B cell (primary cell): Measurements from ENCODE around the gene RAD51B. TPM values are rescaled to one million over a fixed set of nuclear protein-coding genes. Genes with fewer than 3 reads are reported as not detected.

Experiments
- ATAC-seq: fragments of 200-7000 bp; cut with Tn5 transposase; one replicate; pipeline ENCODE4 v1.10.0; 2021; ENCODE audit warnings: low read depth, mild to moderate bottlenecking, moderate number of reproducible peaks, moderate library complexity
- CTCF ChIA-PET: fragments of 350-600 bp; sonication (Branson Sonifier 250); formaldehyde crosslinking; loops from one replicate; lab custom pipeline; 2021; ENCODE audit warnings: antibody characterized with exemption, inconsistent platforms; lab: Charles Lee
- POLR2A ChIA-PET: fragments of 350-600 bp; sonication (Branson Sonifier 250); formaldehyde crosslinking; loops from one replicate; lab custom pipeline; 2021; ENCODE audit warnings: antibody characterized with exemption; lab: Charles Lee
- DNase-seq: peaks from one replicate; pipeline ENCODE4 v3.0.0; 2013
- H2AFZ ChIP-seq: 2 replicates; pipeline ENCODE4 v1.6.1; 2012; ENCODE audit warnings: mild to moderate bottlenecking, low read depth, low read length; ENCODE audit not compliant: insufficient read depth, poor library complexity, severe bottlenecking
- H3K27ac ChIP-seq, 2 donors: 1 replicate in 1 of 2; 2 replicates in 1 of 2; pipeline ENCODE4 v1.5.1; 2012 to 2013; ENCODE audit warnings: low read length in 2 of 2, mild to moderate bottlenecking in 2 of 2, moderate library complexity in 1 of 2
- H3K27me3 ChIP-seq, 4 experiments: fragments of 200-600 bp in 1 of 4; sonication (generic) in 1 of 4; replicated peaks in 1 of 4; 1 replicate in 2 of 4; 2 replicates in 2 of 4; pipeline versions ENCODE4 v1.6.1 to v1.7.0; 2013 to 2016; ENCODE audit warnings: low read length in 3 of 4, mild to moderate bottlenecking in 2 of 4, mixed read lengths in 1 of 4, moderate library complexity in 1 of 4; ENCODE audit not compliant: insufficient read depth in 4 of 4, control insufficient read depth in 3 of 4; ENCODE audit errors: control extremely low read depth in 1 of 4
- H3K36me3 ChIP-seq, 2 experiments: replicated peaks in 1 of 2; 1 replicate in 1 of 2; 2 replicates in 1 of 2; pipeline versions ENCODE4 v1.6.1 to v1.7.1; 2013; ENCODE audit warnings: low read length in 1 of 2; ENCODE audit not compliant: insufficient read depth in 2 of 2, control insufficient read depth in 1 of 2; ENCODE audit errors: control extremely low read depth in 1 of 2, extremely low read depth in 1 of 2
- H3K4me1 ChIP-seq, 2 donors: fragments of 200-600 bp in 1 of 2; sonication (generic) in 1 of 2; 1 replicate in 1 of 2; 2 replicates in 1 of 2; pipeline versions ENCODE4 v1.5.1 to v1.6.1; 2013 to 2017; ENCODE audit warnings: low read length in 2 of 2; ENCODE audit not compliant: control insufficient read depth in 2 of 2, insufficient read depth in 2 of 2
- H3K4me2 ChIP-seq: replicated peaks from 2 replicates; pipeline ENCODE3; 2012; ENCODE audit warnings: mild to moderate bottlenecking, low read depth, low read length; ENCODE audit not compliant: poor library complexity, severe bottlenecking
- H3K4me3 ChIP-seq, 5 experiments: fragments of 200-600 bp in 1 of 5; sonication (generic) in 1 of 5; 1 replicate in 3 of 5; 2 replicates in 2 of 5; pipeline versions ENCODE4 v1.5.1 to v1.7.0; 2011 to 2016; ENCODE audit warnings: low read length in 4 of 5, mild to moderate bottlenecking in 4 of 5, low read depth in 2 of 5, control low read depth in 1 of 5, moderate library complexity in 1 of 5; ENCODE audit not compliant: insufficient read depth in 1 of 5; ENCODE audit errors: control extremely low read depth in 1 of 5, extremely low read depth in 1 of 5
- H3K79me2 ChIP-seq: fragments of 200-600 bp; sonication (generic); one replicate; pipeline ENCODE4 v1.6.0; 2016; ENCODE audit warnings: low read length; ENCODE audit not compliant: control insufficient read depth, insufficient read depth
- H3K9ac ChIP-seq: fragments of 200-600 bp; sonication (generic); 2 replicates; pipeline ENCODE4 v1.6.1; 2017; ENCODE audit warnings: mild to moderate bottlenecking, low read length, moderate library complexity
- H3K9me3 ChIP-seq, 3 donors: one replicate each; pipeline versions ENCODE4 v1.6.1 to v1.7.1; 2013; ENCODE audit warnings: low read length in 2 of 3; ENCODE audit not compliant: control insufficient read depth in 2 of 3, insufficient read depth in 1 of 3; ENCODE audit errors: control extremely low read depth in 1 of 3
- H4K20me1 ChIP-seq: 2 replicates; pipeline ENCODE4 v1.6.0; 2012; ENCODE audit warnings: mild to moderate bottlenecking, low read length; ENCODE audit not compliant: insufficient read depth, control insufficient read depth, poor library complexity, severe bottlenecking
- H3K27ac Mint-ChIP-seq: one replicate; pipeline ENCODE4 v1.8.0; 2021; ENCODE audit warnings: mixed read lengths
- H3K27me3 Mint-ChIP-seq: one replicate; pipeline ENCODE4 v1.8.0; 2021; ENCODE audit warnings: mixed read lengths
- H3K4me1 Mint-ChIP-seq: one replicate; pipeline ENCODE4 v1.8.0; 2021; ENCODE audit warnings: mixed read lengths
- H3K4me3 Mint-ChIP-seq: one replicate; pipeline ENCODE4 v1.8.0; 2021; ENCODE audit warnings: mixed read lengths
- H3K9me3 Mint-ChIP-seq: one replicate; pipeline ENCODE4 v1.8.0; 2022; ENCODE audit warnings: mixed read lengths; ENCODE audit not compliant: insufficient read depth
- EZH2 ChIP-seq: IDR thresholded peaks from 2 replicates; pipeline ENCODE4 v1.6.1; 2012; ENCODE audit warnings: borderline replicate concordance, low read depth, mild to moderate bottlenecking, moderate library complexity, low read length; ENCODE audit not compliant: insufficient read depth, poor library complexity, severe bottlenecking
- WGBS: methylation state at CpG from one replicate; pipeline ENCODE4 v1.1.5; 2013; ENCODE audit warnings: missing lambda C conversion rate; ENCODE audit not compliant: insufficient coverage; 5-methylcytosine and 5-hydroxymethylcytosine counted together
- intact Hi-C: fragments of 100-400 bp; cut with micrococcal nuclease; formaldehyde crosslinking; loops from one replicate; pipeline ENCODE4 v1.10.0; 2022
- polyA plus RNA-seq: library from polyadenylated mRNA; depleted of rRNA; stranded (reverse); fragments of >200 nt; gene quantifications from 2 replicates; pipeline ENCODE4 v1.2.3, GENCODE V29; 2012
- total RNA-seq, 2 donors: library from RNA; stranded (reverse); fragments of 120-200 nt in 1 of 2; gene quantifications; 1 replicate in 1 of 2; 2 replicates in 1 of 2; pipeline versions ENCODE4 v1.2.3 to v1.2.4, GENCODE V29; 2013 to 2022
- TF ChIP-seq, protein P1 (sequence below): fragments of 200-600 bp; IDR thresholded peaks from one replicate; pipeline ENCODE4 v1.8.0; 2022; ENCODE audit warnings: antibody characterized with exemption, mild to moderate bottlenecking

Gene RAD51B
- total and polyA plus RNA-seq, 2 donors (not counting 1 experiment from before 2014, with no cell fraction given) = 6.5 to 60.6 TPM

DNA sequence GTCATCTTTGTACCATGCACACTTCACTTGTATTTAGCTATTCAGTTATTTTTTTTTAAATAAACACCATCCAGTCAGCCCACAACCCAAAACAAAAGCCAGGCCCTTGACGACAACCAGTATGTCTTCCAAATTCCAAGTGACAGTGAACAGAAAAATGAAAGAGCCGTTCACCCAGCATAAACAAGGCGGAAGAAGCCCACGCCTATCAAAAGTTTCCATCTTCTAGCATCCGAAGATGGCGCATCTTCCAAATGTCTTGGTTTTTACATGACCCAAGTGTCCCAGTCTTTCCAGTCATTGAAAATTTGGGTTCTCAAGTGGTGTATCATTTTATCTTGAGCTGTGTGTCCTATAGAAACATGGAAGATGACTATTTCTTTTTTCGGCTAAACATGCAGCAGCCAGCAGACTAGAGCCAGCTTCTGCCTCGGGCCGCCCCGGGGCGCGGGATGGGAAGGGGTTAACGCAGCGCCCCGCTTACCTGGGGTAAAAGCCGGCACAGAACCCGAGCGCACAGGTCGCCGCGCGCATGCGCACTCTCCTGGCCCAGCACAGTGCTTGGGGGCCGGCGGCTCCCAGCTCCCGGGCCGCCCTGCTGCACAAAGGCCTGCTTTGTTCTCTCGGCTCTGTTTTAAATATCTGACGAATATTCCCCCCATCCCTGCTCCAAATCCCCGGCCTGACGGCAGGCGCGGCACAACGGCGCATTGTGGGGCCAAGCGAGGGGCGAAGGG is 808.5 kb downstream of the RAD51B start:
- Histone ChIP-seq H4K20me1 (no peaks in the 10 kb centered on the region), H3K27me3 (no peaks in the 10 kb centered on the region), H2AFZ (peak overlapping the region; percentile 77), H3K9ac (peak overlapping the region; percentile 63), H3K36me3 (no peaks in the 10 kb centered on the region), H3K79me2 (no peaks in the 10 kb centered on the region), H3K4me1 (peaks cover 14 to 29% of the 10 kb centered on the region in 2 donors), H3K9me3 (peaks cover 0 to 6% (median 0%) of the 10 kb centered on the region in 3 donors), H3K4me3 (peak overlapping the region; percentile 38 to 63 (median 44)), H3K4me2 (peak overlapping the region; percentile 87), H3K27ac (no peak overlapping the region)
- H3K4me1 Mint-ChIP-seq = peaks cover 26% of the 10 kb centered on the region
- H3K27ac Mint-ChIP-seq = peak overlapping the region; percentile 87
- ChIA-PET CTCF (interaction anchor here (0.5 to 1.3 kb wide), 2 partner anchors 220 to 352 kb away, joined by 3 read pairs; no protein-coding TSS in a partner anchor), POLR2A (interaction anchor here (0.7 to 1.2 kb wide), 5 partner anchors 55 to 694 kb away, joined by 5 to 9 read pairs (median 5); no protein-coding TSS in a partner anchor)
- WGBS = 57% methylated on average over 37 of the region's 37 CpGs
- ATAC-seq (peak; percentile 74), DNase-seq (peak; percentile 77)
- intact Hi-C loops = loop anchor here (5.0 kb wide), 1 partner anchor 59 kb away; no protein-coding TSS in a partner anchor
- no peaks in the 10 kb centered on the region for H3K27me3 Mint-ChIP-seq
- TF ChIP-seq EZH2 = no peak
- TF ChIP-seq, protein P1, sequence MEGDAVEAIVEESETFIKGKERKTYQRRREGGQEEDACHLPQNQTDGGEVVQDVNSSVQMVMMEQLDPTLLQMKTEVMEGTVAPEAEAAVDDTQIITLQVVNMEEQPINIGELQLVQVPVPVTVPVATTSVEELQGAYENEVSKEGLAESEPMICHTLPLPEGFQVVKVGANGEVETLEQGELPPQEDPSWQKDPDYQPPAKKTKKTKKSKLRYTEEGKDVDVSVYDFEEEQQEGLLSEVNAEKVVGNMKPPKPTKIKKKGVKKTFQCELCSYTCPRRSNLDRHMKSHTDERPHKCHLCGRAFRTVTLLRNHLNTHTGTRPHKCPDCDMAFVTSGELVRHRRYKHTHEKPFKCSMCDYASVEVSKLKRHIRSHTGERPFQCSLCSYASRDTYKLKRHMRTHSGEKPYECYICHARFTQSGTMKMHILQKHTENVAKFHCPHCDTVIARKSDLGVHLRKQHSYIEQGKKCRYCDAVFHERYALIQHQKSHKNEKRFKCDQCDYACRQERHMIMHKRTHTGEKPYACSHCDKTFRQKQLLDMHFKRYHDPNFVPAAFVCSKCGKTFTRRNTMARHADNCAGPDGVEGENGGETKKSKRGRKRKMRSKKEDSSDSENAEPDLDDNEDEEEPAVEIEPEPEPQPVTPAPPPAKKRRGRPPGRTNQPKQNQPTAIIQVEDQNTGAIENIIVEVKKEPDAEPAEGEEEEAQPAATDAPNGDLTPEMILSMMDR = no peak
- H3K4me3 Mint-ChIP-seq = peak overlapping the region; percentile 86
- H3K9me3 Mint-ChIP-seq = no peaks in the 10 kb centered on the region
